Measurements from ENCODE around the gene ELF3.

ELF3 gene

DNA sequence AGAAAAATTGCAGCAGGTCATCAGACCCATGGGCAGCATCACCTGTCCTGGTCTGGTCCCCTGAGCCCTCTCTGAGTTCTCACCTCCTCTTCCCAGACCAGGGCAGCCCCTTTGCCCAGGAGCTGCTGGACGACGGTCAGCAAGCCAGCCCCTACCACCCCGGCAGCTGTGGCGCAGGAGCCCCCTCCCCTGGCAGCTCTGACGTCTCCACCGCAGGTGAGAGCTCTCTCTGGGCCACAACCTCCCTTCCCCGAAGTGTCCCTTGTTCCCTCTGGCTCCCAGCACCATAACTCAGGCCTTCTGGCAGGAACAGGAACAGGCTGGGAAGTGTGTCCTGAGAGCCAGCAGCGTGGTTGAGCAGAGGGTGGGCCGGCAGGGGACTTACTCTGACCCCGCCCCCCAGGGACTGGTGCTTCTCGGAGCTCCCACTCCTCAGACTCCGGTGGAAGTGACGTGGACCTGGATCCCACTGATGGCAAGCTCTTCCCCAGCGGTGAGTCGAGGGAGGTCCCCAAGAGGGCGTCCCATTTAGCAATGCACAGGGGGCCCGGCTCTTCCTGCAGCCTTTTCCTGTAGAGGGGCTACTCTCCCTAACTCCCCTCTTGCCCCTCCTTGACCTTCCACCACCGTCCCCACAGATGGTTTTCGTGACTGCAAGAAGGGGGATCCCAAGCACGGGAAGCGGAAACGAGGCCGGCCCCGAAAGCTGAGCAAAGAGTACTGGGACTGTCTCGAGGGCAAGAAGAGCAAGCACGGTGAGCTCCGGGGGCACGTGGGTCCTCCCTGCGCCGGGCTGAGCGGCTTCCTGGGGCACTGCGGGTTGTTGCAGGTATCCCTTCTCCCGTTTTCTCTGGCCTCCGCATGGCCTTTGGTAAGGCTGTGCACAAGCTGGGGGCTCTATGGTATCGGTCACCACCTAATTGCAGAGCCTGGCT lies 2.4 kb downstream of the ELF3 start:
- Histone ChIP-seq H2AFZ (ENCODE audit: low read depth, low read length, severe bottlenecking) (no peak overlapping the region), H3K27me3 (ENCODE audit: low read length) (no peaks in the 10 kb centered on the region), H3K4me2 (ENCODE audit: low read depth, low read length, poor library complexity, severe bottlenecking) (no peak overlapping the region), H3K36me3 (ENCODE audit: low read length) (no peaks in the 10 kb centered on the region), H3K9me2 (replicated peaks; ENCODE audit: insufficient read depth, low read length) (no peaks in the 10 kb centered on the region), H3K27ac (ENCODE audit: low read depth, low read length) (no peak overlapping the region), H3K9ac (ENCODE audit: low read length) (no peak overlapping the region), H3K79me2 (ENCODE audit: insufficient read depth, low read length) (no peaks in the 10 kb centered on the region), H3K9me3 (ENCODE audit: insufficient read depth, low read length) (no peaks in the 10 kb centered on the region), H3K4me3 (ENCODE audit: insufficient read depth, low read length, poor library complexity, severe bottlenecking) (no peak overlapping the region), H4K20me1 (ENCODE audit: low read depth, low read length) (no peaks in the 10 kb centered on the region), H3F3A (ENCODE audit: insufficient read depth) (no peaks in the 10 kb centered on the region)
- TF ChIP-seq, protein P1, sequence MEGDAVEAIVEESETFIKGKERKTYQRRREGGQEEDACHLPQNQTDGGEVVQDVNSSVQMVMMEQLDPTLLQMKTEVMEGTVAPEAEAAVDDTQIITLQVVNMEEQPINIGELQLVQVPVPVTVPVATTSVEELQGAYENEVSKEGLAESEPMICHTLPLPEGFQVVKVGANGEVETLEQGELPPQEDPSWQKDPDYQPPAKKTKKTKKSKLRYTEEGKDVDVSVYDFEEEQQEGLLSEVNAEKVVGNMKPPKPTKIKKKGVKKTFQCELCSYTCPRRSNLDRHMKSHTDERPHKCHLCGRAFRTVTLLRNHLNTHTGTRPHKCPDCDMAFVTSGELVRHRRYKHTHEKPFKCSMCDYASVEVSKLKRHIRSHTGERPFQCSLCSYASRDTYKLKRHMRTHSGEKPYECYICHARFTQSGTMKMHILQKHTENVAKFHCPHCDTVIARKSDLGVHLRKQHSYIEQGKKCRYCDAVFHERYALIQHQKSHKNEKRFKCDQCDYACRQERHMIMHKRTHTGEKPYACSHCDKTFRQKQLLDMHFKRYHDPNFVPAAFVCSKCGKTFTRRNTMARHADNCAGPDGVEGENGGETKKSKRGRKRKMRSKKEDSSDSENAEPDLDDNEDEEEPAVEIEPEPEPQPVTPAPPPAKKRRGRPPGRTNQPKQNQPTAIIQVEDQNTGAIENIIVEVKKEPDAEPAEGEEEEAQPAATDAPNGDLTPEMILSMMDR (IDR thresholded peaks at IDR 0.05; ENCODE audit: insufficient read depth, low read length, poor library complexity, severe bottlenecking): no peak
- TF ChIP-seq EZH2phosphoT487 (conservative IDR thresholded peaks at IDR 0.05; ENCODE audit: low read length): no peak

DNA sequence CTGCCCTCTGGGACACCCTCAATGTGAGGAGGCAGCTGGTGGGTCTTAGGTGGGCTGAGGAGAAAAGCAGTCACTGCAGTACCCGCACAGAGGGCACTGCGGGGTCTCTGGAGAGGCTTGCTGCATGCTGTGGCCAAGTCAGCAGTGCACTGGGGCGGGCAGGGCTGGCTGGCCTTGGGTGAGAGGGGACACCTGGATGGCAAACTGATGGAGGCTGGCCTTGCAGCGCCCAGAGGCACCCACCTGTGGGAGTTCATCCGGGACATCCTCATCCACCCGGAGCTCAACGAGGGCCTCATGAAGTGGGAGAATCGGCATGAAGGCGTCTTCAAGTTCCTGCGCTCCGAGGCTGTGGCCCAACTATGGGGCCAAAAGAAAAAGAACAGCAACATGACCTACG lies 3.2 kb downstream of the ELF3 start:
- Histone ChIP-seq H3F3A (ENCODE audit: insufficient read depth) (no peaks in the 10 kb centered on the region), H3K79me2 (ENCODE audit: insufficient read depth, low read length) (no peaks in the 10 kb centered on the region), H3K4me2 (ENCODE audit: low read depth, low read length, poor library complexity, severe bottlenecking) (no peak overlapping the region), H3K27me3 (ENCODE audit: low read length) (no peaks in the 10 kb centered on the region), H3K9ac (ENCODE audit: low read length) (no peak overlapping the region), H3K9me2 (replicated peaks; ENCODE audit: insufficient read depth, low read length) (no peaks in the 10 kb centered on the region), H3K9me3 (ENCODE audit: insufficient read depth, low read length) (no peaks in the 10 kb centered on the region), H3K36me3 (ENCODE audit: low read length) (no peaks in the 10 kb centered on the region), H3K27ac (ENCODE audit: low read depth, low read length) (no peak overlapping the region), H3K4me3 (ENCODE audit: insufficient read depth, low read length, poor library complexity, severe bottlenecking) (no peak overlapping the region), H4K20me1 (ENCODE audit: low read depth, low read length) (no peaks in the 10 kb centered on the region), H2AFZ (ENCODE audit: low read depth, low read length, severe bottlenecking) (no peak overlapping the region)
- no peak for TF ChIP-seq EZH2phosphoT487 (conservative IDR thresholded peaks at IDR 0.05; ENCODE audit: low read length)
- TF ChIP-seq, protein P1 (IDR thresholded peaks at IDR 0.05; ENCODE audit: insufficient read depth, low read length, poor library complexity, severe bottlenecking): no peak

DNA sequence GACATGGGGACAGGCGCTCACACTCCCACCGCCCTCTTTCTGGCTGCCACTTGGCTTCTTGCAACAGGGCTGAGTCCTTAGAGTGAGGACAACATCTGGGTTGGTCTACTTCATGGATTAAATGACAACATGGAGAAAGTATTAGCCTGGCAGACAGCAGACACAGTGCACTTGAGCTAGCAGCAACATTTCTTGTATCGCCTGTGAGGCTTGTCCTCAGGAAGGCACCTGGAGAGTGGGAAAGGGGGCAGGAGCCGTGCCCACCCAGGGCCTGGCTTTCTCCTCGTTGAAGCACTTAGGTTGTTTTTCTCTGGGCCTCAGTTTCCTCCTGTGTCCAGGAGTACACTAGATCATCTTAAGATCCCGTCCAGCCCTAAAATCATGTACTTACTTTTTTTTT lies 3.7 kb downstream of the ELF3 start:
- no peaks in the 10 kb centered on the region for H3K9me2 ChIP-seq (replicated peaks; ENCODE audit: insufficient read depth, low read length)
- no peak overlapping the region for H3K27ac ChIP-seq (ENCODE audit: low read depth, low read length)
- no peaks in the 10 kb centered on the region for H3F3A ChIP-seq (ENCODE audit: insufficient read depth)
- H3K27me3 ChIP-seq (ENCODE audit: low read length): no peaks in the 10 kb centered on the region
- no peaks in the 10 kb centered on the region for H4K20me1 ChIP-seq (ENCODE audit: low read depth, low read length)
- no peak overlapping the region for H3K4me2 ChIP-seq (ENCODE audit: low read depth, low read length, poor library complexity, severe bottlenecking)
- H3K9me3 ChIP-seq (ENCODE audit: insufficient read depth, low read length): no peaks in the 10 kb centered on the region
- no peak overlapping the region for H3K4me3 ChIP-seq (ENCODE audit: insufficient read depth, low read length, poor library complexity, severe bottlenecking)
- no peak overlapping the region for H3K9ac ChIP-seq (ENCODE audit: low read length)
- TF ChIP-seq, protein P1 (IDR thresholded peaks at IDR 0.05; ENCODE audit: insufficient read depth, low read length, poor library complexity, severe bottlenecking): no peak
- no peak for TF ChIP-seq EZH2phosphoT487 (conservative IDR thresholded peaks at IDR 0.05; ENCODE audit: low read length)
- H3K36me3 ChIP-seq (ENCODE audit: low read length): no peaks in the 10 kb centered on the region
- H3K79me2 ChIP-seq (ENCODE audit: insufficient read depth, low read length): no peaks in the 10 kb centered on the region
- no peak overlapping the region for H2AFZ ChIP-seq (ENCODE audit: low read depth, low read length, severe bottlenecking)
